Hepatic stellate cell (primary cell): ENCODE measurements around the gene GSTCD.
"Not testable (repeated sequence)": the region's sequence is repeated elsewhere in the genome, so short reads cannot be mapped to it uniquely, and the experiment has no call there.

Experiments used
- DNase-seq: peaks from one replicate; pipeline ENCODE4 v3.0.0; 2011; ENCODE audit warnings: low spot score

Gene GSTCD

DNA sequence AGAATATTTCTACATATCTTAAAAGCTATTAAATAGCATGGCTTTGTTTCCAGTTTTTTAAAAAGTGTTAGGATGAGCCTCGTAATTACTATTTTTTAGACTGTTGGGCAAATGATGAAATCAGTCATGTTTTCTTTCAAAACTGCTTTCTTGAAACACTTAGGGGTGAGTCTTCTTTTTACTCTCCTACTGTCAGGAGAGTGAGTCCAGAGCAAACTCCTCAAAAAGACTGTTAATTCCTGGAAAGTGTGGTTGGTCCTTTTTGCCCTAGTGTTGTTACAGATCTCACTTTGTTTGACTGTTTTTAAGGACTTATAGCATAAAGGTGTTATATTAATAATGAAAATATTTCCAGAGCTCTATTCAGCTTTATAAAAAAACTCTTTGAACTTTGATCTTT, 6.3 kb downstream of the GSTCD start:
- DNase-seq: no peak

DNA sequence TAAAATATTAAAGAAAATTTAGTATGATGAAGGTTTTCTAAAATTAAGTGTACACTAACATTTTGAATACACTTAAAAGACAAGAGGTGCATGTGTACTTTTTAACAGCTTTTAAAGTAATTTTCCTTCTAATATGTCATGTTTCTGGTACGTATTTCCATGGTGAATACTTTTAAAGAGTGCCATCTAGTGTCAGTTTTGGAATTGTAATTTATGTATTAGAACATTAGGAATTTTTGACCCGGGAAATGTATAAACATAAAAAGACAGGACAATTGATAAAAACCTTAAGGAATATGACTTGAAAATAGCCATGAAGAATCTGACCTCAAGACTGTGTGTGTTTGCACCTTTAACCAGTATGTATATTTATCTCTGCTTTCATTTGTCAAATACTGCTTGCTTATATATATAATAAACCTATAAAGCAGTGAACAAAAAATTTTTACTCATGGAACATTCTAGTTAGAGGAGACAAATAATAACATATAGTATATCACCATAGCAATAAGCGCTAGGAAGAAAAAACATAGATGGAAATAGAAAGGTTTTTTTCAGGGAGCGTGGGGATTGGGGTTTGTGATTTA, 7.2 kb downstream of the GSTCD start:
- peak; percentile 15 for DNase-seq

DNA sequence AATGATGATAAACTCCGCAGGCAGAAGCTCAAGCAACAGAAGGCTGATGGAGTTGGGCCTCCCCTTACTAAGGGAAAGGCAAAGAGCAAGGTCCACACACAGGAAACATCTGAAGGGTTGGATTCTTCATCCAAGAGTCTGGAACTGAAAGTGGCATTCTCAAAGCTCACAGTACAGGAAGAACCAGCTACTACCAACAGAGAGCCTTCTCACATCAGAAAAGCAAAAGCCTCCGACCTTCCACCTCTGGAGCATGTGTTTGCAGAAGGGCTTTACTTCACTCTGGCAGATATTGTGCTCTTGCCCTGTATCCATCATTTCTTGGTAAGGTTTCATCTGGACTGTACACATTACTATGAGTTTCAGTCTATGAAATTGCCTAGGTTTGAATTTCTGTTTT, 10.6 kb downstream of the GSTCD start:
- no peak for DNase-seq

DNA sequence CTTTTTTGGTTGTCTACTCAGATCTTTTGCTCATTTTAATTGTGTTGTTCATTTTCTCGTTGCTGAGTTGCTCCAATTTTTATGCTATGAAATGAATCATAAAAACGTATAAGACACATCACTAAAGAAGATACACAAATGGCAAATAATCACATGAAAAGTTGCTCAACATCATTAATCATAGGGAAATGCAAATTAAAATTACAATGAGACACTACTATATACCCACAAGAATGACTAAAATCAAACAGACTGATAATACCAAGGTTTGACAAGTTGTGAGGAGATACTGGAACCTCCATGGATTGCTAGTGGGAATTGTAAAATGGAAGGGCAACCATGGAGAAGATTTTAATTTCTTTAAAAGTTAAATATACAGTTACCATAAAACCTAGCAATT, 17.0 kb downstream of the GSTCD start:
- DNase-seq: no peak

DNA sequence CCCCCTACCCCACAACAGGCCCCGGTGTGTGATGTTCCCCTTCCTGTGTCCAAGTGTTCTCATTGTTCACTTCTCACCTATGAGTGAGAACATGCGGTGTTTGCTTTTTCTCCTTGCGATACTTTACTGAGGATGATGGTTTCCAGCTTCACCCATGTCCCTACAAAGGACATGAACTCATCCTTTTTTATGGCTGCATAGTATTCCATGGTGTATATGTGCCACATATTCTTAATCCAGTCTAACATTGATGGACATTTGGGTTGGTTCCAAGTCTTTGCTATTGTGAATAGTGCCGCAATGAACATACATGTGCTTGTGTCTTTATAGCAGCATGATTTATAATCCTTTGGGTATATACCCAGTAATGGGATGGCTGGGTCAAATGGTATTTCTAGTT, 21.3 kb downstream of the GSTCD start:
- not testable (repeated sequence) for DNase-seq

DNA sequence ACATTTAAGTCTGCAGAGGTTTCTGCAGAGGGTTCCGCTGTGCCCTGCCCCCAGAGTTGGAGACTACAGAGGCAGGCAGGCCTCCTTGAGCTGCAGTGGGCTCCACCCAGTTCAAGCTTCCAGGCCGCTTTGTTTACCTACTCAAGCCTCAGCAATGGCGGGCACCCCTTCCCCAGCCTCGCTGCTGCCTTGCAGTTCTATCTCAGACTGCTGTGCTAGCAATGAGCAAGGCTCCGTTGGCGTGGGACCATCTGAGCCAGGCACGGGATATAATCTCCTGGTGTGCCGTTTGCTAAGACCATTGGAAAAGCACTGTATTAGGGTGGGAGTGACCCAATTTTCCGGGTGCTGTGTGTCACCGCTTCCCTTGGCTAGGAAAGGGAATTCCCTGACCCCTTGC, 26.6 kb downstream of the GSTCD start:
- not testable (repeated sequence) for DNase-seq

DNA sequence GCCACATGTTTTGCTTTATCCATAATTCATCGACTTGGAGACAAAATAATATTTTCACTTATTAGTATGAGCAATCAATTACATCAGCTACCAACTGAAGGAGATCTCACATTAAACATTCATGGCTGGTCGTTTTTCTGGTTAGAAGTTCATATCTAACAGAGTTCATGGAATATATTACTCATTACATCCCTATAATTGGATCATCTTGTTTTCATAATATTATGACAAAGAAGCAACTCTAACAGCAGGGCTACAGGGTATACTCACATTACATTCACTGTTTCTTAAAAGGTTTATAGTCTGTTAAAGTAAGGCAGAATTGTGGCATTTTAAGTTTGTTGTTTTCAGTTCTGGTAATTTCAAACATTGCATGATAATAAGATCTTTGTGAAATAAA, 33.0 kb downstream of the GSTCD start:
- peak; percentile 6 for DNase-seq

DNA sequence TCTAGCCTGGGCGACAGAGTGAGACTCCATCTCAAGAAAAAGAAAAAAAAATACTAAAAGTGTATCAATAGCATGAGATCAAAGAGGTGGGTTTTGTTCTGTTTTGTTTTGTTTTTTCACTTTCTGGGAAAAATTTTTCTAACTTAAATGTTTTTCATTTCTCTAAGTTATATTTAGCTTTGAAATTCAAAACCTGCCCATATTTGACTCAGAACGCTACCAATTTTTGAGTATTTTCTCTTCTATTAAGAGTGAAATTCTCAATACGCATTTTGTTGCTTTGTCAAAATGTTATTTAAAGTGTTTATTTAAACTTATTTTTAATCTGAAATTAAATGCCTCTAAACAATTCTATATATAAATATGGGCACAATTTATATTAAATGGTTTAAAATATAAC, 39.6 kb downstream of the GSTCD start:
- DNase-seq: no peak

DNA sequence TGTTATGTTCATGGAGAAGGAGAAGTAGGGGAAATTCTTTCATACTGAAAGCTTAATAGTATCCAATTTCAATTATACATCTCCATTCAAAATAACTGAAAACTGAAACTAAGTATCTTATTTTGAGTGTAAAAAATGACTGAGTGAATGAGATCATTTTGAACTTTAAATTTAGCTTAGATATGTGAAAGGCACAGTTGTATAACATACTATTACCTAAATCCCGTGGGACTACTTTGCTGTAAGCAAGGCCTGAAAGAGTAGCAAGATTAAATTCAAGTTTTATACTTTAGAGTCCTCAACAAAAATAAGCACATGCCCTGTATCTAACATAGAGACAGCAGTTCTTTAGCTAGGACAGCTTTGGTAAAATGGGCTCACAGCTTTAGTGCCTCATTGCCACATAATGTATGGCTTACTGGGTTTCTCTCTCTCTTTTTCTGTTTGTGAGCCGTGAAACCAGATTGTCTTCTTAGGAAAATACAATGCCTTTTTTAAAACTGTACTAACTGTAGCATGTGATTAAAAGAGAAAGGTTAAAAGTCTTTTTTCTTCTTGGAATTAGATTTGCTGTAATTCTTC, 43.2 kb downstream of the GSTCD start:
- no peak for DNase-seq

DNA sequence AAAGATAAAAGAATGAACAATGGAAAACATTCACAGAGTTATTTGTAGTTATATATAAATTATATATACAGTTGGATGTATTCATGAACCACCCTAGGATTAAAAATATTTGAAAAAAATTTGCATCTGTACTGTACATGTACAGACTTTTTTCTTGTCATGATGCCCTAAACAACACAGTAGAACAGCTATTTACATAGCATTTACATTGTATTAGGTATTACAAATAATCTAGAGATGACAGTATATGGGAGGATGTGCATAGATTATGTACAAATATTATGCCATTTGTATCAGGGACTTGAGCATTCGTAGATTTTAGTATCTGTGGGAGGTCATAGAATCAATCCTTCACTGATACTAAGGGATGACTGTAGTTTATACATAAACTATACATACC, 44.8 kb downstream of the GSTCD start:
- DNase-seq: no peak

DNA sequence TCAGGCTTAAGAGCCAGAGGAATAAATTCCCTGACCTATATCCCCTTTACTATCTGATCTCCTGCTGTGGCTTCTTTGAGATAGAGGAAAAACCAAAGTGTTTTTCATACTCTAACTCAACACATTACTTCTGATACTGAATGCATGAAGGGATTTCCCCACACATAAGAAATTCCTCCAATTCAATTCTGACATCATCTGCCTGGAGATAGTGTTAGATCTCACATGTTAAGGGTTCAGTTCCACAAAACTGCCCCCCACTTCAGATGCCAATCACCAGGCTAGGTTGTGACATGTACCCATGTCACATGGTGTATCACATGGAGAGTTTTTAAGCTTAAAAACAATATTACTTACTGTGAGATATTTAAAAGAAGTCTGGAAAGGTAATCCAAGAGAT, 46.8 kb downstream of the GSTCD start:
- no peak for DNase-seq

DNA sequence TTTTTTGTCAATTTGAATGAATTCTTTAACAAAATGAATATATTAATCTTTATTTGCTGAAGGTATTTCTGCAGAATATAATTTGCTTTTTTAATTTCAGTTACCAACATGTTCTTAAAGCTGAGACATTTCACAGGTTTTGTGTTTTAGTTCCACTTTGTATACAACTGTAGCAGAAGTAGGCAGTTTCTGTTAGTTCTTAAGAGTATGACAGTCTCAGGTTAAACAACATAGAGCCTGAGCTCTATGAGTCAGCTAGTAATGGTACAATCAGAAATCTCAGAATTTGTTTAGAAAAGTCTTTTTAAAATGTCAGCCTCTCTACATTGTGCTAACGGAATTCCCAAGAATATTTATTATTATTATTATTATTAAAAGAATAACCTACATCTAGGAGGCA, 50.4 kb downstream of the GSTCD start:
- no peak for DNase-seq

DNA sequence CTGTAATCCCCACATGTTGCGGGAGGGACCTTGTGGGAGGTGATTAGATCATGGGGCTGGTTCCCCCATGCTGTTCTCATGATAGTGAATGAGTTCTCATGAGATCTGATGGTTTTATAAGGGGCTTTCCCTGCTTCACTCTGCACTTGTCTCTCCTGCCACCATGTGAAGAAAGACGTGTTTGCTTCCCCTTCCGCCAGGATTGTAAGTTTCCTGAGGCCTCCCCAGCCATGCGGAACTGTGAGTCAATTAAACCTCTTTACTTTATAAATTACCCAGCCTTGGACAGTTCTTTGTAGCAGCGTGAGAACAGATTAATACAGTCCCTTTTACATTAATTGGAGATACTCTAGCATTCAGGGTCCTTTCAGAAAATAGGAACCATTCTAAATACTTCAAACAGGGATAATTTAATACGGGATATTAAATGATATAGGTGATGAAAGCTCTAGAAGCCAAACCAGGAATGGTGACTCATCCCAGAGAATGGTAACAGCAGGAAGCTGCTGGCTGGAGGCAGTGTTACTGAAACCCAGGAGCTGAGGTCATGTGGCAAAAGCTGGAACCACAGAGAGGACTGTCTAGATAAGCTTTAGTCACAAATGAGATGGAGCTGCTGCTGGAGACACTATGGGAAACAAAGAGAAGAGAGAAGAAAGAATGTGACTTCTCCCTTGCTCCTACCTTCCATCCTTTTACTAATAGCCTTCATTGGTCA, 57.3 kb downstream of the GSTCD start:
- DNase-seq: peak; percentile 42

DNA sequence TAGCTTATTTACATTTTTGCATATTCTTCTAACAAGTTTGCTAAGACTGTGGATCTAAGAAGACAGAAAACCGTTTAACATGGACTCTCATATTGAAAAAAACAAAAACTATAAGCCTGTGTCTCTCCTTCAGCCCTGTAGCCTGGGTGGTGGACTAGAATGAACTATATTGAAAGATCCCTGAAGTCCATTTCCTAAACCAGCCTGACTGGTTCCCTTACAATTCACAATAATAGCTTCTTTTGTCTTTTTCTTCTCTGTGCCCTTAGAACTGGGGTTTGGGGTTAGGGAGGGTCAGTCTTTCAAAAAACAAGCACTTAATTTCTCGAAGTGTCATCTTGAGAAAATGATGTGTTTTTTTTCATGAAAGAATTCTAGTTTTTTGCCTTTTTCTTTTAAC, 59.0 kb downstream of the GSTCD start:
- no peak for DNase-seq

DNA sequence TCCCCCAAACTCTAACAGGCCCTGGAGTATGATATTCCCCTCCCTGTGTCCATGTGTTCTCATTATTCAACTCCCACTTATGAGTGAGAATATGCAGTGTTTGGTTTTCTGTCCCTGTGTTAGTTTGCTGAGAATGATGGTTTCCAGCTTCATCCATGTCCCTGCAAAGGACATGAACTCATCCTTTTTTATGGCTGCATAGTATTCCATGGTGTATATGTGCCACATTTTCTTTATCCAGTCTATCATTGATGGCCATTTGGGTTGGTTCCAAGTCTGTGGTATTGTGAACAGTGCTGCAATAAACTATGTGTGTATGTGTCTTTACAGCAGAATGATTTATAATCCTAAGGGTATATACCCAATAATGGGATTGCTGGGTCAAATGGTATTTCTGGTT, 61.9 kb downstream of the GSTCD start:
- DNase-seq: not testable (repeated sequence)

DNA sequence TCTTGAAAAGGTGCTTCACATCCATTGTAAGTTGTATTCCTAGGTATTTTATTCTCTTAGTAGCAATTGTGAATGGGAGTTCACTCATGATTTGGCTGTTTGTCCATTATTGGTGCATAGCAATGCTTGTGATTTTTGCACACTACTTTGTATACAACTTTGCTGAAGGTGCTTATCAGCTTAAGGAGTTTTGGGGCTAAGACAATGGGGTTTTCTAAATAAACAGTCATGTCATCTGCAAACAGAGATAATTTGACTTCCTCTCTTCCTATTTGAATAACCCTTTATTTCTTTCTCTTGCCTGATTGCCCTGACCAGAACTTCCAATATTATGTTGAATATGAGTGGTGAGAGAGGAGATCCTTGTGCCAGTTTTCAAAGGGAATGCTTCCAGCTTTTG, 63.5 kb downstream of the GSTCD start:
- not testable (repeated sequence) for DNase-seq

DNA sequence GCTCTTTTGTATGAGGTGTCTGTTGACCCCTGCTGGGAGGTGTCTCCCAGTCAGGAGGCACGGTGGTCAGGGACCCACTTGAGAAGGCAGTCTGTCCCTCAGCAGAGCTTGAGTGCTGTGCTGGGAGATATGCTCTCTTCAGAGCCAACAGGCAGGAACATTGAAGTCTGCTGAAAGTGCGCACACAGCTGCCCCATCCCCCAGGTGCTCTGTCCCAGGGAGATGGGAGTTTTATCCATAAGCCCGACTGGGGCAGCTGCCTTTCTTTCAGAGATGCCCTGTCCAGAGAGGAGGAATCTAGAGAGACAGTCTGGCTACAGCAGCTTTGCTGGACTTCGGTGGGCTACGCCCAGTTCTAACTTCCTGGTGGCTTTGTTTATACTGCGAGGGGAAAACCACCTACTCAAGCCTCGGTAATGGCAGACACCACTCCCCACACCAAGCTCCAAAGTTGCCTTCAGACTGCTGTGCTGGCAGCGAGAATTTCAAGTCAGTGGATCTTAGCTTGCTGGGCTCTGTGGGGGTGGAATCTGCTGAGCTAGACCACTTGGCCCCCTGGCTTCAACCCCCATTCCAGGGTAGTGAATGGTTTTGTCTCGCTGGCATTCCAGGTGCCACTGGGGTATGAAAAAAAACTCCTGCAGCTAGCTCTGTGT, 67.3 kb downstream of the GSTCD start:
- DNase-seq: not testable (repeated sequence)

DNA sequence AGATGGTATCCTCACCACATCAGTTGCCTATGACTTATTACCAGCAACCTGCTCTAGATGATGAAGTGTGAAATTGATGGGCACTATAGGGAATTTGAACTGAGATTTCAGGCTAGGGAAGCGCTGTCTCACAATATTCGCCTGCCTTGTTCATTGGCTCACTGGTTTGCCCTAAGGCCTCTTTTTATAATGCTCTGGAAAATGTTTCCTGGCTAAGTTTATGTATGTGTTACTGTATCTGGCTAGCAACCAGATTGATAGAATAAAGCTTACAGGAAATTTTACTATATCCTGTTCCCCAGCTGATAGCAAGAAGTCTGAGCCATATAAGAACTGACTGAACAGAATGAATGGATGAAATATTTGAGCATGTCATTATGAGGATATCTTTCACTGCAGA, 71.6 kb downstream of the GSTCD start:
- DNase-seq: no peak

DNA sequence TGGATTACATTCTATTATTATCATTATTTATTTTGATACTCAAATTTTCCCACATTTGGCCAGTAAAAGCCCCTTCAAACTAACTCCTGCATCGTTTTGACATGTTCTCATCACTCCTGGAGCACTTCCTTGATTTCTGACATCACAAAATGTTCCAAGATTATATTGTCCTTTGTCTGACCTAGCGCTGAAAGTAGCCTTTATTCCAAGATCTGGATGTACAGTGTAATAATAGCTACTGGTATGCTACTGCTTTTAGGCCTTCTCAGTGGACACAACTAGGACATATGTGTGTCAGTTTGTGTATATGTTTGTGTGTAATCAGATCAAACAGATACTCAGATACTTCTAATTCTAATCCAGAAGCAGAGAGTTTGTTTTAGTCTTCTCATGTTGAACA, 76.2 kb downstream of the GSTCD start:
- DNase-seq: no peak

DNA sequence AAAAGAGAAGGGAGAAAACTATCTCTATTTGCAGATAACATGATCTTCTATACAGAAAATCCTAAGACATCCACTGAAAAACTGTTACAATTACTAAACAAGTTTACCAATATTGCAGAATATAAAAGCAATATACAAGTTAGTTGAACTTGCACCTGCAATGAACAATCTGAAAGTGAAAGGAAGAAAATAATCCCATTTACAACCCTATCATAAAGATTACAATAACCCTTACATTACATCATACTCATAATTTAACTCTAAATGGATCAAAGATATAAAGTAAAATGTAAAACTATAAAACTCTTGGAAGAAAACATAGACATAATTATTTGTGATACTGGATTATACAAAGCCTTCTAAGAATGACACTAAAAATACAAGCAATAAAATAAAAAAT, 77.2 kb downstream of the GSTCD start:
- no peak for DNase-seq

DNA sequence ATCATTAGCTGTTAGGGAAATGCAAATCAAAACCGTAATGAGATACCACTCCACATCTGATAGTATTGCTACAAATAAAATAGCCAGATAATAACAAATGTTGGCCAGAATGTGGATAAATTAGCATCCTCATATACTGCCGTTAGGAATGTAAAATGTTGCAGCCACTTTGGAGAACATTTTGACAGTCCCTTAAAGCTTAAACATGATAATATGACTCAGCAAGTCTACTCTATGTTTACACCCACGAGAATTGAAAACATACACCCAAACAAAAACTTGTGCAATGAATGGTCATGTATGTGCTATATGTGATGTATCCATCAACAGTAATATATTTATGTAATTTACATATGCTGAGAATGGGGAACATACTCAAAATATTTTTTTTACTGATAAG, 78.2 kb downstream of the GSTCD start:
- no peak for DNase-seq

DNA sequence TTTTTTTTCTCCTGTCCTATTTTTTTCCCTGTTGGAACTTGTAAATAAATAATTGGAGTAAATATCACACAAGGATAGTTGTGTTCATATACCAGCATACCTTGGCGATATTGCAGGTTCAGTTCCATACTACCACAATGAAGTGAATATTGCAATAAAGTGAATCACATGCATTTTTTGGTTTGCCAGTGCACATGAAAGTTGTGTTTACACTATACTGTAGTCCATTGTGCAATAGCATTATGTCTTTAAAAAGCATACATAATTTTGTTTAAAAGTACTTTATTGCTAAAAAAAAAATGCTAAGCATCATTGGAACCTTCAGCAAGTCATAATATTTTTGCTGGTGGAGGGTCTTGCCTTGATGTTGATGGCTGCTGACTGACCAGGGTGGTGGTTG, 88.6 kb downstream of the GSTCD start:
- no peak for DNase-seq

DNA sequence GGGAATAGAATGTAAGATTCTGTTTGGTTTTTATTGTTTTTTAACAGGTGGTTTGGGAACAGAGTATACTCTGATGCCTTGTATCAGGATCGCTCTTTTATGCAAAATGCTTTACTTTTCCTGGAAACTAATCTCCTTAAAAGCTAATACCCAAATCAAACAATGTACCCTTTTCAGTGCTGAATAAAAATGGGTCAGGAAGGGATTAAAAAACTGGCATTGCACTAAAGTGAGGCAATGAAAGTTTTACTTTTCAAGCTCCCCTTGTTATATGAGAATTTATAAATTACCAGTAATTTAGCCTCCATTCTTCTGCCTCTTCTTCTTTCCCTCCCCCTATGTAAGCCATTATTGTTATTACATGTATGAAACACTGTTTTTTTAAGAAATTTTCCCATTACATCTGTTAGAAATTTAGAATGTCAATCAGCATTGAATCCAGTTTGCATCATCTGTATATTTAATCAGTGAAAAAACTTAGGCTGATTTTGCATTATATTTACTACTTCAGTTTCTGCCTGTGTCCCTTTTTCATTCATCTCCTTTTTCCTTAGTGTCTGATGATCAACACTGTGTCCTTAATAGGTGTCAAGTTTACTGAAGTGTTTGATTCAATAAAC, 97.0 kb downstream of the GSTCD start:
- no peak for DNase-seq
